Type B pancreatic cell (in vitro differentiated cells): ENCODE measurements around the gene ZCCHC10. TPM values are rescaled to one million over a fixed set of nuclear protein-coding genes. Genes with fewer than 3 reads are reported as not detected.
"Not testable (repeated sequence)": the region's sequence is repeated elsewhere in the genome, so short reads cannot be mapped to it uniquely, and the experiment has no call there.

Experiments
- DNase-seq: peaks from one replicate; pipeline ENCODE4 v3.0.0; 2021; ENCODE audit warnings: mixed read lengths; ENCODE audit not compliant: unreplicated experiment; ENCODE audit errors: extremely low spot score
- H3K27ac Mint-ChIP-seq: 2 replicates; pipeline ENCODE4 v1.8.0; 2021; ENCODE audit warnings: mild to moderate bottlenecking, mixed read lengths
- H3K27me3 Mint-ChIP-seq: 2 replicates; pipeline ENCODE4 v1.8.0; 2021; ENCODE audit warnings: mixed read lengths
- H3K36me3 Mint-ChIP-seq: 2 replicates; pipeline ENCODE4 v1.8.0; 2021; ENCODE audit warnings: mixed read lengths
- H3K4me1 Mint-ChIP-seq: one replicate; pipeline ENCODE4 v1.8.0; 2021; ENCODE audit warnings: mixed read lengths; ENCODE audit not compliant: unreplicated experiment
- H3K4me3 Mint-ChIP-seq: 2 replicates; pipeline ENCODE4 v1.8.0; 2021; ENCODE audit warnings: mild to moderate bottlenecking, mixed read lengths
- H3K9me3 Mint-ChIP-seq: 2 replicates; pipeline ENCODE4 v1.8.0; 2021; ENCODE audit warnings: mixed read lengths
- CTCF ChIP-seq: fragments of 200-600 bp; sonication (generic); conservative IDR thresholded peaks from 2 replicates; pipeline ENCODE4 v1.5.0; 2021; ENCODE audit warnings: antibody characterized with exemption, mild to moderate bottlenecking
- total RNA-seq: library from RNA; stranded (reverse); gene quantifications from 2 replicates; pipeline ENCODE4 v1.2.1, GENCODE V29; 2021; ENCODE audit warnings: low replicate concordance

ZCCHC10 gene
- total RNA-seq, 1 donor from 2014 or later = 22.1 TPM

DNA sequence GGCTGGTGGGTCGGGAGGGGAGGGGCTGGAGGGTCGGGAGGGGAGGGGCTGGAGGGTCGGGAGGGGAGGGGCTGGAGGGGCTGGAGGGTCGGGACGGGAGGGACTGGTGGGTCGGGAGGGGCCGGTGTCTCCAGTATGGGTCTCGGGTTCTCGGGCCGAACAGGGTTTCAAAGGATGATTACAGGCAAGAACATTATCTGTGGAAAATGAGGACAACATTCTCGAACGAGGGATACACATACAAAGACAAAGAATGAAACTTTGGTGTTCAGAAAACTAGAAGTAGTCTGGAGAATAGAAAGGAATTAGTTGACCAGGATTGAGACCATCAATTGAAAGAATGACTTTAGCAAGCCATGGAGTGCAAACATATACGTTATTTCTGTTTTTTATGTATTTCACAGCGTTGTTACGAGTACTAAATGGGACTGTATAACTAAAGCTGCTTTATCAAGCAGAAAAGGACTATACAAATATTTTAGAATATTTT, 360 bp upstream of the ZCCHC10 start:
- TF ChIP-seq CTCF = no peak
- Mint-ChIP-seq H3K4me1 (peaks cover 13% of the 10 kb centered on the region), H3K4me3 (peak overlapping the region; percentile 94), H3K27me3 (no peaks in the 10 kb centered on the region), H3K9me3 (no peaks in the 10 kb centered on the region), H3K36me3 (peaks cover 10% of the 10 kb centered on the region), H3K27ac (peak overlapping the region; percentile 88)
- DNase-seq = no peak

DNA sequence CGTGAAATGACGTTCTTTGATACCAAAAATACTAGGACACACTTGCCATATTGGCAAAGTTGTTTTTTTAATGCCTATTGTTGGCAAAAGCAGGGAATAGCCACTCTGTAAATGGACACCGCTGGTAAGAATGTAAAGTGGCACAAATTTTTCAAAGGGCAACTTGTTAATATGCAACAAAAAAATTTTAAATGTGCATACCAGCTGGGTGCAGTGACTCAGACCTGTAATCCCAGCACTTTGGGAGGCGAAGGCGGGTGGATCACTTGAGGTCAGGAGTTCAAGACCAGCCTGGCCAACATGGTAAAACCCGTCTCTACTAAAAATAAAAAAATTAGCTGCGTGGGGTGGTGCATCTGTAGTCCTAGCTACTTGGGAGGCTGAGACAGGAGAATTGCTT, 6.9 kb downstream of the ZCCHC10 start:
- DNase-seq, H3K27ac Mint-ChIP-seq, H3K27me3 Mint-ChIP-seq, H3K4me3 Mint-ChIP-seq, H3K9me3 Mint-ChIP-seq: not testable (repeated sequence)
- Mint-ChIP-seq H3K4me1 (peaks cover 11% of the 10 kb centered on the region), H3K36me3 (peaks cover 16% of the 10 kb centered on the region)

GRCh38 chr5:133017964-133018363, 8.4 kb downstream of the ZCCHC10 start:
- Mint-ChIP-seq H3K36me3 (peaks cover 13% of the 10 kb centered on the region), H3K27ac (no peak overlapping the region), H3K4me3 (no peak overlapping the region), H3K27me3 (no peaks in the 10 kb centered on the region), H3K4me1 (peaks cover 7% of the 10 kb centered on the region), H3K9me3 (no peaks in the 10 kb centered on the region)
- DNase-seq = no peak
- TF ChIP-seq CTCF = no peak

DNA sequence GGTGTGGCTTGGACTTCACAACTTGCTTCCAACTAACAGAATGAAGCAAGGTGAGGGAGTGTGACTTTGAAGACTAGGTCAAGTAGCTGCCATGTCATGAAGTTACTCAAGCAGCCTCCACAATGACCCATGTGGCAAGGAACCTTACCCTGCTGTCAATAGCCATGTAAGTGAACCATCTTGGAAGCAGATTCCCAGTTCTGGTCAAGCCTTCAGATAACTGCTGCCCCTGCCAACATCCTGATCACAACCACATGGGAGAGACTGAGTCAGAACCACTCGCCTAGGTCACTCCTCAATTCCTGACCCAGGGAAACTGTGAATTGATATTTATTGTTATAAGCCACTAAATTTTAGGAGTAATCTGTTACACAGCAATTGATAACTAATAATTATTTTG, 10.9 kb downstream of the ZCCHC10 start:
- Mint-ChIP-seq H3K9me3 (no peaks in the 10 kb centered on the region), H3K36me3 (peaks cover 13% of the 10 kb centered on the region), H3K27me3 (no peaks in the 10 kb centered on the region)

GRCh38 chr5:133008455-133008854, 17.9 kb downstream of the ZCCHC10 start:
- not testable (repeated sequence) for DNase-seq, H3K27me3 Mint-ChIP-seq, H3K4me1 Mint-ChIP-seq, H3K4me3 Mint-ChIP-seq, H3K9me3 Mint-ChIP-seq, H3K27ac Mint-ChIP-seq
- H3K36me3 Mint-ChIP-seq = peaks cover 12% of the 10 kb centered on the region

More for the DNA sequence above, 10.9 kb downstream of the ZCCHC10 start:
- H3K4me1 Mint-ChIP-seq = peaks cover 7% of the 10 kb centered on the region
- no peak for DNase-seq
- TF ChIP-seq CTCF = no peak
- H3K4me3 Mint-ChIP-seq = no peak overlapping the region
- no peak overlapping the region for H3K27ac Mint-ChIP-seq

- peaks cover 11% of the 10 kb centered on the region for H3K36me3 Mint-ChIP-seq
- H3K27me3 Mint-ChIP-seq = no peaks in the 10 kb centered on the region
- H3K4me3 Mint-ChIP-seq = no peak overlapping the region
- TF ChIP-seq CTCF = no peak
- no peak overlapping the region for H3K27ac Mint-ChIP-seq
- H3K9me3 Mint-ChIP-seq = no peaks in the 10 kb centered on the region
- no peak for DNase-seq
- no peaks in the 10 kb centered on the region for H3K4me1 Mint-ChIP-seq
Observed at GRCh38 chr5:133006653-133007052, 19.7 kb downstream of the ZCCHC10 start.

DNA sequence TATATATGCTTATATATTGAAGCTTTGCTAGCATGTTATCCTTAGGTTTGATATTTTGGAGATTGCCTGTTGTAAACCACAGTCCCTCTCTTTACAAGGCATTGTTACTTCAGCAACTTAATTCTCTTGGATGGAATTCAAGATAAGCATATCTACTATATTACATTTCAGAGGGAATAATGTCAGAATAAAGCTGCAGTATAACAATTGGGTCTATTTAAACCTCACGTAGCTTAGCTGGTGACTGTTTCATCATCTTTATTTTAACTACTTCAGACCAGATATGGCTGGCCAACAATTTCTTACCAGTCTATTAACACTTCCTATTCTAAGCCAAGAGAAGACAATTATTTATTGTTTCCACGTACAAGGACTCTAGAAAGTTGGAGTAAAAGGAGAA, 27.1 kb downstream of the ZCCHC10 start:
- no peaks in the 10 kb centered on the region for H3K9me3 Mint-ChIP-seq
- no peak overlapping the region for H3K4me3 Mint-ChIP-seq
- H3K27ac Mint-ChIP-seq = no peak overlapping the region
- H3K27me3 Mint-ChIP-seq = no peaks in the 10 kb centered on the region
- TF ChIP-seq CTCF = no peak
- no peak for DNase-seq
- peaks cover 3% of the 10 kb centered on the region for H3K36me3 Mint-ChIP-seq
- H3K4me1 Mint-ChIP-seq = no peaks in the 10 kb centered on the region
